HUES64 (cell line): ENCODE data around the gene SHROOM3.
"Not testable (repeated sequence)": the region's sequence is repeated elsewhere in the genome, so short reads cannot be mapped to it uniquely, and the experiment has no call there.

Experiments
- H3K27ac ChIP-seq: 2 replicates; pipeline ENCODE4 v1.7.0; 2013; ENCODE audit warnings: low read depth, low read length, inconsistent platforms
- H3K27me3 ChIP-seq: 2 replicates; pipeline ENCODE4 v1.6.1; 2013; ENCODE audit warnings: mild to moderate bottlenecking, low read length; ENCODE audit not compliant: insufficient read depth
- H3K36me3 ChIP-seq: 2 replicates; pipeline ENCODE4 v1.6.1; 2013; ENCODE audit warnings: mild to moderate bottlenecking, low read length; ENCODE audit not compliant: insufficient read depth
- H3K4me1 ChIP-seq: 2 replicates; pipeline ENCODE4 v1.6.1; 2013; ENCODE audit warnings: mild to moderate bottlenecking, low read length, moderate library complexity; ENCODE audit not compliant: insufficient read depth
- H3K4me3 ChIP-seq: 2 replicates; pipeline ENCODE4 v1.5.1; 2013; ENCODE audit warnings: mild to moderate bottlenecking, low read length, moderate library complexity
- H3K9ac ChIP-seq: 2 replicates; pipeline ENCODE4 v1.6.1; 2013; ENCODE audit warnings: mild to moderate bottlenecking, low read depth, low read length
- H3K9me3 ChIP-seq: 2 replicates; pipeline ENCODE4 v1.6.1; 2013; ENCODE audit warnings: low read depth, low read length; ENCODE audit not compliant: insufficient read depth
- WGBS: fragments of 150-250, 120-280 bp; methylation state at CpG from one replicate; pipeline ENCODE4 v1.1.7; 2013; ENCODE audit warnings: missing lambda C conversion rate; 5-methylcytosine and 5-hydroxymethylcytosine counted together

SHROOM3 gene

DNA sequence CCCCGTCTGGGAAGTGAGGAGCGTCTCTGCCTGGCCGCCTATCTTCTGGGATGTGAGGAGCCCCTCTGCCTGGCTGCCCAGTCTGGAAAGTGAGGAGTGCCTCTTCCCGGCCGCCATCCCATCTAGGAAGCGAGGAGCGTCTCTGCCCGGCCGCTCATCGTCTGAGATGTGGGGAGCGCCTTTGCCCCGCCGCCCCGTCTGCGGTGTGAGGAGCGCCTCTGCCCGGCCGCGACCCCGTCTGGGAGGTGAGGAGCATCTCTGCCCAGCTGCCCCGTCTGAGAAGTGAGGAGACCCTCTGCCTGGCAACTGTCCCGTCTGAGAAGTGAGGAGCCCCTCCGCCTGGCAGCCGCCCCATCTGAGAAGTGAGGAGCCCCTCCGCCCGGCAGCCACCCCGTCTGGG, 11.9 kb upstream of the SHROOM3 start:
- H3K4me1 ChIP-seq, H3K9ac ChIP-seq, H3K4me3 ChIP-seq, H3K27ac ChIP-seq, H3K36me3 ChIP-seq, H3K9me3 ChIP-seq, H3K27me3 ChIP-seq: not testable (repeated sequence)
- WGBS = 95% methylated on average over 27 of the region's 27 CpGs

DNA sequence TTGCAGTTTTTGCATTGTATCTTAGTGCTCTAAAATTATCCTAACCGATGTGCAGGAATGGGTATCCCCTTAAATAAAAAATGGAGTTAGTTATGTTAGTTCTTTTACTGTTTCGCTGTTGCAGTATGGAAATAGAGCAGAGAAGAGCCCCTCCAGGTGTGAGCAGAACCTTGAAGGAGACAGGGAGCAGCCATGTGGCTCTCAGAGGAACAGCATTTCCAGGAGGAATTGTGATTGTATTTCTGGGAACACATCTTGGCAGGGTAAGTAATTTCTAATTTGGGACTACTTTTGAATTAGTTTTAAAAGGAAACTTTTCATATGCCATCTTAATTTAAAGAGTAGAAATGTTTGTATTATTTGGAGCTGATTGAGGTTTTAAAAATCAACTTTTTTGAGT, 8.8 kb upstream of the SHROOM3 start:
- Histone ChIP-seq H3K4me1 (peaks cover 5% of the 10 kb centered on the region; the same call in 1 of the 2 replicates), H3K9ac (no peak overlapping the region), H3K36me3 (no peaks in the 10 kb centered on the region), H3K27ac (no peak overlapping the region), H3K9me3 (peaks cover 9% of the 10 kb centered on the region; the same call in 1 of the 2 replicates), H3K27me3 (no peaks in the 10 kb centered on the region), H3K4me3 (no peak overlapping the region)
- WGBS = 80% methylated on average over 2 of the region's 2 CpGs

DNA sequence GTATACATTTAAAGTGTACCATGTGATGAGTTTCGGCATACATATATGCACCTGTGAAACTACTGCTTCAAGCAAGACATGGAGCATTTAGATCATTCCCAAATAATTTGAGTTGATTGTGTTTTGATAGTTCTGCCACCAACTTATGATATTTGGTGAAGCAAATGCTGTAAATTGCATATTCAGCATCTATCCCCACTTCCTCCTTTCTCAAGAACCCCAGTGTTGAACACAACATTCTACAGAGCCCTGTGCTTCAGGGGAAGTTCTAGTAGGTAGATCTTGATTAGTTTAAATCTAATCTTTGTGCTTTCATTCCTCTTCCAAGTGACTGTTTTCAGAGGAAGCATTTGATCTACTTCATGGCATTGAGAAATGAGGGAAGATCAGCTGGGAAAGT, 5.4 kb upstream of the SHROOM3 start:
- Histone ChIP-seq H3K9me3 (no peaks in the 10 kb centered on the region), H3K4me1 (peaks cover 28% of the 10 kb centered on the region), H3K36me3 (no peaks in the 10 kb centered on the region), H3K9ac (no peak overlapping the region), H3K27ac (no peak overlapping the region), H3K27me3 (no peaks in the 10 kb centered on the region), H3K4me3 (no peak overlapping the region)
- WGBS = 100% methylated on average over 1 of the region's 1 CpG

DNA sequence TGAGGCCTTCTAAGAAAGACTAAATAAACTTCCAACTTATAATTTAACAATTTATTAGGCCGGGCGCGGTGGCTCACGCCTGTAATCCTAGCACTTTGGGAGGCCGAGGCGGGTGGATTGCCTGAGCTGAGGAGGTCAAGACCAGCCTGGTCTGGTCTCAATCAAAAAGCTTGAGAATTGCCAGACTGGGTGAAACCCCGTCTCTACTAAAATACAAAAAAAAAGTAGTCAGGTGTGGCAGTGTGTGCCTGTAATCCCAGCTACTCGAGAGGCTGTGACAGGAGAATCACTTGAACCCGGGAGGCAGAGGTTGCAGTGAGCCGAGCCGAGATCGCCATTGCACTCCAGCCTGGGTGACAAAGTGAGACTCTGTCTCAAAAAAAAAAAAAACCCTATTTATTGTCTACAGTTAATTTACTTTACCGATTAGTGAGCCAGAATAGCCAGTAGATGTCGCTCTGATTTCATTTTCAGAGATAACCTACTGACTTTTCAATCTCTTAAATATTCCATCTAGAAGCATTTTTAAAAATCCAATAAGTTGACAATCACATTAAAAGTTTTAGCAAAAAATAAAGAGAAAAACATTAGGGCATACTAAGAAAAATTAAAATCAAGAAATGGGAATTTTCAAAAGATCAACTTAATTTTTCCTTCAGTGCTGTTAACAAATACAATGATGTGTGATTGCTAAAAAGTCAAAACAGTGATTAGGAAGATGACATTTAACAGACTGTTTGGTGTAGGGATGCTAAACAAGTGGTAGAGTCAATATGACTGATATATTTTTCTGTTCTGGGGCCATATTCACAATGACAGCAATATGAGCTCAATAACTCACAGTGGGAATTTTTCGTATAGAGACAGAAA, 4.3 kb upstream of the SHROOM3 start:
- WGBS = 55% methylated on average over 15 of the region's 15 CpGs
- H3K27me3 ChIP-seq = no peaks in the 10 kb centered on the region
- no peaks in the 10 kb centered on the region for H3K36me3 ChIP-seq
- peaks cover 34% of the 10 kb centered on the region for H3K4me1 ChIP-seq
- no peak overlapping the region for H3K27ac ChIP-seq
- H3K9me3 ChIP-seq = no peaks in the 10 kb centered on the region
- no peak overlapping the region for H3K4me3 ChIP-seq
- 0 out of 2 replicates have a peak overlapping the region, but pooled peaks have one; percentile 20 for H3K9ac ChIP-seq

DNA sequence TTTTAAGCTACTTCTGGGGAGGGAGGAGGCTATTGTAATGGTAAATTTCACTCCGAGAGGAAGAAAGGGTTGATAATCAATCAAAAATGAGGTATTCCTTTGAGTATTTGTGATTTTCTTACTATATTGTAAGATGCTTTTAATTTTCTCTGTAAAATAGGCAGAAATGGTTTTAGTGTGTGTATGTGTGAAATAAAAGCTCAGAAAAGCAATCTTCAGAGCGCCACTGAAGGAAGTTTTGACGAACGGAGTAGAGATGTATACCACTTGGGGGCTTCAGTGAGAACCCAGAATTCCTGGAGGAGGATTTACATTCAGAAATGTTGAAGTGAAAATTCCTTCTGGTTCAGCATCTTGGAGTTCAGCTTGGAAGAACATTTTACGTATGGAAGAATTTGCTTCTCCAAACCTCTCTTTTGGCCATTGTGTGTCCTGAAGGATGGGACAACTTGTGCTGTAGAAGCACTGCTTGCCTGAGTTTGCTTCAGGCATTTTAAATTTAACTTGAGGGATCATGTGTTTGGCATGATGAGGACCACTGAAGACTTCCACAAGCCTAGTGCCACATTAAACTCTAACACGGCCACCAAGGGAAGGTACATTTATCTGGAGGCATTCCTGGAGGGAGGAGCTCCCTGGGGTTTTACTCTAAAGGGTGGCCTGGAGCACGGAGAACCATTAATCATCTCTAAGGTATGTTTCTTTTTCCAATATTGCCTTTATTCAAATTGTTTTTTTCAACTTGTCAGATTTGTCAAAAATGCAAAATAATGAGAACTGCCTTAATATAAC, 695 bp downstream of the SHROOM3 start:
- H3K4me3 ChIP-seq = peak overlapping the region; percentile 59

DNA sequence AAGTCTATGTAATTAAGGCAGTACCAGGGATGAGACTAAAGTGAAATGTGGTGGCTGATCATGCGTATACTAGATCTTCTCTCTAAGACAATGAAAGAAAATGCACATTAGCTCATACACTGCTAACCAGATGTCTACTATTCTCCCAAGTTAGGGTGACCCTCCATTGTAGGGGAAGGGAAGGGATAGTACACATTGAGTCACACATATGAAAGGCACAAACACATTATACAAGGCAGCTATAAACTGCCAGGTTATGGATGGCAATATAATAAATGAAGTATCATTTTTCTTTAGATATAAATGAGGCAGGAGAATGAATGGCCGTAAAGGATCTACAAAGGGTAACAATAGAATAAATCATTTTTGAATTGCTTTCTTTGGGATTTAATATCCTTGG, 4.5 kb downstream of the SHROOM3 start:
- Histone ChIP-seq H3K27ac (no peak overlapping the region), H3K36me3 (peaks cover 11% of the 10 kb centered on the region; the same call in 1 of the 2 replicates), H3K4me1 (peaks cover 38% of the 10 kb centered on the region), H3K9ac (no peak overlapping the region), H3K27me3 (no peaks in the 10 kb centered on the region), H3K4me3 (no peak overlapping the region), H3K9me3 (peaks cover 6% of the 10 kb centered on the region; the same call in 1 of the 2 replicates)
- WGBS = 83% methylated on average over 1 of the region's 2 CpGs

More for the DNA sequence above, 695 bp downstream of the SHROOM3 start:
- Histone ChIP-seq H3K36me3 (peaks cover 11% of the 10 kb centered on the region; the same call in 1 of the 2 replicates), H3K9me3 (peaks cover 6% of the 10 kb centered on the region; the same call in 1 of the 2 replicates), H3K27me3 (no peaks in the 10 kb centered on the region), H3K27ac (peak overlapping the region; percentile 89), H3K4me1 (peaks cover 53% of the 10 kb centered on the region), H3K9ac (peak overlapping the region; percentile 75)
- WGBS = 9% methylated on average over 7 of the region's 7 CpGs

DNA sequence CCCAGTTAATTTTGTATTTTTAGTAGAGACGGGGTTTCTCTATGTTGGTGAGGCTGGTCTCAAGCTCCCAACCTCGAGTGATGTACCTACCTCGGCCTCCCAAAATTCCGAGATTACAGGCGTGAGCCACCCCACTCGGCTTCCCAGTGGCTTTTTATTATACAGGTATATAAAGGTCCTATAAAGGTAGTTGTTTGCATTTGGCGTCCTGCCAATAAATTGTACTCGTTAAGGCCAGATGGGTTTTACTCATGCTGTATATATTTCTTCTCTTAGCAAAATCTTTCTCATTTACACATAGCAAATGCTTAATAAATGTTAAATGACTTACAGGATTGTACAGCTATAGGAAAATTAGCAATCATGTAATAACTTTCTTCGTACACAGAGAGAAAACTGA, 6.9 kb downstream of the SHROOM3 start:
- Histone ChIP-seq H3K27ac (no peak overlapping the region), H3K36me3 (peaks cover 11% of the 10 kb centered on the region; the same call in 1 of the 2 replicates), H3K27me3 (no peaks in the 10 kb centered on the region), H3K4me3 (no peak overlapping the region), H3K9me3 (peaks cover 6% of the 10 kb centered on the region; the same call in 1 of the 2 replicates), H3K9ac (no peak overlapping the region), H3K4me1 (peaks cover 20% of the 10 kb centered on the region)
- WGBS = 95% methylated on average over 8 of the region's 9 CpGs

DNA sequence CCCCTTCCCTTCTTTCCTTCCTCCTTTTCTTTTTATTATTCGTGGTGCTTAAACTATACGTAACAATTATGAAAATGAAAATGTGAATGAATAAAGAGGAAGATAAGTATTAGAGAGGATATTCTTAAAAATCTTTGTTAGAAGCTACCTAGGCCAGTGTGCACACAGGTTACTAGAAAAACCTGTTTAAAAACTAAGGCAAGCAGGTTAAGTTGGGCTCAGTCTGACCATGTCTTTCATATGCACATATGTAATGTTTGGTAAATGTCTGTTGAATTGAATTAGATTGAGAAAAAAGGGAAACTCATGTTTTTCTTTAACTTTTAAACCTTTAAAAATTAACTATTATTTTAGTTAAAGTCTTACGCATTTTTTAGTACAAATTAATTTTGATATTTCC, 7.8 kb downstream of the SHROOM3 start:
- no peak overlapping the region for H3K4me3 ChIP-seq
- H3K9me3 ChIP-seq = peaks cover 6% of the 10 kb centered on the region; the same call in 1 of the 2 replicates
- peaks cover 11% of the 10 kb centered on the region; the same call in 1 of the 2 replicates for H3K36me3 ChIP-seq
- 0 out of 2 replicates have a peak overlapping the region, but pooled peaks have one; percentile 9 for H3K27ac ChIP-seq
- no peaks in the 10 kb centered on the region for H3K27me3 ChIP-seq
- no peak overlapping the region; the same call in 1 of the 2 replicates for H3K9ac ChIP-seq
- H3K4me1 ChIP-seq = peaks cover 17% of the 10 kb centered on the region
- 93% methylated on average over 2 of the region's 3 CpGs for WGBS

DNA sequence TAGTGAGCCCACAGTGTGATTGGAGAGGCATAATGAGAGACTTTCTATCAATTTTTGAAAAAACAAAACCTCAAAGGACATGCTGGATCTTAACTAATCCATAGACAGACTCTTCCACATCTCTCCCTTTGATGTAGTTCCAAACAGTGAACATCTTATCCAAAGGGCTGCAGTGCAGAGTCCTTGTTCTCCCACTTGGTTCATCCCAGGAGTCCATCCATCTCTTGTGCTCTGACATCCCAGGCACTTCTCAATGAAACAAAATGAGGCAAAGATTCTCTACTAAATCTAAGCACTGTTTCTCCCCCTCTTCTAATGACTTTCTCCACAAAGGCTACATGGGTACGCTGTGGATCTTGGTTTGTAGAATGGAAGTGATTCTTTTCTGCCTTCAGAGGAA, 8.3 kb downstream of the SHROOM3 start:
- Histone ChIP-seq H3K9ac (no peak overlapping the region), H3K27ac (0 out of 2 replicates have a peak overlapping the region, but pooled peaks have one; percentile 9), H3K36me3 (peaks cover 10% of the 10 kb centered on the region; the same call in 1 of the 2 replicates), H3K27me3 (no peaks in the 10 kb centered on the region), H3K4me1 (peaks cover 22% of the 10 kb centered on the region), H3K4me3 (no peak overlapping the region), H3K9me3 (peaks cover 6% of the 10 kb centered on the region; the same call in 1 of the 2 replicates)
- 100% methylated on average over 1 of the region's 1 CpG for WGBS

DNA sequence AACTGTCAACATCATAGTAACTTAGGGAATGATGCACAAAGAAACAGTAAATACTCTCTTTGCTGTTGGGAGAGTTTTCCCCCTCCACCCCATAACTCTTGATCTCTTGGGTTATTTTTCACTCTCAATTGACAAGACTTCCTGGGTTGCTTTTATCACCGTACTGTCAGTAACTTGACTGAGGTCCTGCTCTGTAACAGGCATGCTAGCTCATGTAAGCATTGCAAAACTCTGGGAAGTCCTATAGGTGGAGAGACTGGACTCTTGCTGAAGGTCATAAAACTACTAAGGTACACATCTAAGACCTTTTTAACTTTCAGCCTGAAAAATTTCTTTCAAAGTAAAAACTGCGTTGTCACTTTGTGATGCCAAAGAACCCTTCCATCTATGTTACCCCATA, 10.9 kb downstream of the SHROOM3 start:
- Histone ChIP-seq H3K9me3 (no peaks in the 10 kb centered on the region), H3K27me3 (no peaks in the 10 kb centered on the region), H3K4me1 (peaks cover 42% of the 10 kb centered on the region), H3K36me3 (no peaks in the 10 kb centered on the region), H3K4me3 (no peak overlapping the region), H3K9ac (no peak overlapping the region), H3K27ac (no peak overlapping the region)
- 93% methylated on average over 2 of the region's 2 CpGs for WGBS

DNA sequence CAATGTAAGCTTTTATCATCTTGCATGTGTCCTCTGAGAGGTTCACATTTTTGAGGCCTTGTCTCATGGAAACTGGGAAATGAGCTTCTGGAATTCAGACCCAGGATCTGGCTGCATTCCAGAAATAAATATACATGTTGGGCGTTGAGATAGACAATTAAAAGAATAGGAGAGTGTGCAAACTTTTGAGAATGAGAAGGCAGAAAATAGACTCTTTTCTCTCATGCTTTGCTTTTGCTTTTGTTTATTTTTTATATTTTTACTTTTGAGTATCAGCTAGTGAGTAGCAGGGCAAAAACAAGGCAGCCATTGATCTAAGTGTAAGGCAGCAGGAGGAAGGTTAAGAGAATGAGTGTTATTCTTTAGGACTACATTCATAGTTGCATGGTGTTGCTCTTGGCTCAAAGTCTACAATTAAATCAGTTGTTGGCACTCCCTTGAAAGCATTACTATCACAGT, 12.4 kb downstream of the SHROOM3 start:
- Histone ChIP-seq H3K9ac (no peak overlapping the region), H3K9me3 (no peaks in the 10 kb centered on the region), H3K27me3 (no peaks in the 10 kb centered on the region), H3K4me1 (peaks cover 42% of the 10 kb centered on the region), H3K4me3 (no peak overlapping the region), H3K27ac (no peak overlapping the region), H3K36me3 (no peaks in the 10 kb centered on the region)
- WGBS = 96% methylated on average over 1 of the region's 1 CpG
